ENCODE measurements around the gene TMEM132E. TPM values are rescaled to one million over a fixed set of nuclear protein-coding genes. Genes with fewer than 3 reads are reported as not detected.

The TMEM132E gene
- total and polyA plus RNA-seq, 2 of the 8 experiments (the other 6 are each of a cell fraction or from before 2014, with no cell fraction given), result 0.45 to 0.60 TPM

DNA sequence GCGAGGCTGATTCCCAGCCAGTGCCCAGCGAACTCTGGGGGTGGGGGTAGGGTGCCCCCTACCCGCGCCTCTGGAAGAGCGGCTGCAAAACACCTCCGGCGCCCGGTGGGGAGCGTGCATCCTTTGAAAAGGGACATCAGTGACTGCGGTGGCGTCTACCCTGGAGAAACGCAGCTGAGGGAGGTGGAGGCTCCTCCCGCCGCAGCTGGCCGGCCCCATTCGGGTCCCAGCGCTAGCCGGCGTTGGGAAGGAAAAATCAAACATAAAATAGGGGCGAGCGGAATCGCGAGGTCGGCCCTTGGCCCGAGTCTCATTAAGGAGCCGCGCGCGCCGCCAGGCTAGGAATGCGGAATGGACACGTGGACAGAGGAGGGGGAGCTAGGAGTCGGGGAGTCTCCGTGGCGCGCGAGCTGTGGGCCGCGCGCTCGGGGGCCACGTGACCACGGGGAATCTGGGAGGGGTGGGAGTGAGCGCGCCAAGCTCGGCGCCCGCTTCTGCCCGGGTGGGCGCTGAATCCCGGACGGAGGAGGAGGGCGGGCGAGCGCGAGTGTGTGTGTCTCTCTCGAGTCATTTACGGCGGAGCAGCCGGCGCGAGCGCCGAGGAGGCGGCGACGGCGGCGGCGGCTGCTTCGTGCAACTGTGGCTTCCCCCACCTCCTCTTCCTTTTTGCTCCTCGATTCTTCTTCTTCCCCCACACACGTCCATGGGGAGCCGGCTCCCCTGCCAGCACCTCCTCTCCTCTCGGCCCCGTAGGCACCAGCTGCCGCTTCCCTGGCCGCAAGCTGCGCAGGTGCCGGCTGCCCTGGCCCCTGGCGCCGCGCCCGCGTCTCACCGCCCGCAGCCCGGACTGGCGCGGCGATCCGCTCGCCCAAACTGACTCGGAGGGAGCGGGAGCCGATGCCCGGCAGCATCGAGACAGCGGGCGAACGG is at the start of gene TMEM132E (continued):
- TF ChIP-seq, protein P1, sequence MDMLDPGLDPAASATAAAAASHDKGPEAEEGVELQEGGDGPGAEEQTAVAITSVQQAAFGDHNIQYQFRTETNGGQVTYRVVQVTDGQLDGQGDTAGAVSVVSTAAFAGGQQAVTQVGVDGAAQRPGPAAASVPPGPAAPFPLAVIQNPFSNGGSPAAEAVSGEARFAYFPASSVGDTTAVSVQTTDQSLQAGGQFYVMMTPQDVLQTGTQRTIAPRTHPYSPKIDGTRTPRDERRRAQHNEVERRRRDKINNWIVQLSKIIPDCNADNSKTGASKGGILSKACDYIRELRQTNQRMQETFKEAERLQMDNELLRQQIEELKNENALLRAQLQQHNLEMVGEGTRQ (IDR thresholded peaks at IDR 0.05; ENCODE audit: low read length), result peak; percentile 73
- TF ChIP-seq CHD1 (IDR thresholded peaks at IDR 0.05; ENCODE audit: low read depth, low read length), result no peak
- no peak for TF ChIP-seq KDM1A (IDR thresholded peaks at IDR 0.05; ENCODE audit: borderline replicate concordance, low read length)
- no peak for TF ChIP-seq HDAC2 (IDR thresholded peaks at IDR 0.05; ENCODE audit: borderline replicate concordance in 1 of 2, low read depth in 2 of 2, low read length in 2 of 2)
- no peak for TF ChIP-seq YY1 (IDR thresholded peaks at IDR 0.05; ENCODE audit: low read depth, low read length)
- TF ChIP-seq FOSL1 (IDR thresholded peaks at IDR 0.05; ENCODE audit: insufficient read depth, low read depth, low read length), result no peak
- peak; percentile 16 for TF ChIP-seq ASH2L (IDR thresholded peaks at IDR 0.05; ENCODE audit: low read length)
- TF ChIP-seq, protein P2, sequence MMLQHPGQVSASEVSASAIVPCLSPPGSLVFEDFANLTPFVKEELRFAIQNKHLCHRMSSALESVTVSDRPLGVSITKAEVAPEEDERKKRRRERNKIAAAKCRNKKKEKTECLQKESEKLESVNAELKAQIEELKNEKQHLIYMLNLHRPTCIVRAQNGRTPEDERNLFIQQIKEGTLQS (IDR thresholded peaks at IDR 0.05; ENCODE audit: insufficient read depth, low read depth, low read length), result 0 out of 2 replicates have a peak, but pooled peaks have one; percentile 15
- TF ChIP-seq BACH1 (IDR thresholded peaks at IDR 0.05; ENCODE audit: low read length), result 0 out of 2 replicates have a peak, but pooled peaks have one; percentile 31
- TF ChIP-seq, protein P3, sequence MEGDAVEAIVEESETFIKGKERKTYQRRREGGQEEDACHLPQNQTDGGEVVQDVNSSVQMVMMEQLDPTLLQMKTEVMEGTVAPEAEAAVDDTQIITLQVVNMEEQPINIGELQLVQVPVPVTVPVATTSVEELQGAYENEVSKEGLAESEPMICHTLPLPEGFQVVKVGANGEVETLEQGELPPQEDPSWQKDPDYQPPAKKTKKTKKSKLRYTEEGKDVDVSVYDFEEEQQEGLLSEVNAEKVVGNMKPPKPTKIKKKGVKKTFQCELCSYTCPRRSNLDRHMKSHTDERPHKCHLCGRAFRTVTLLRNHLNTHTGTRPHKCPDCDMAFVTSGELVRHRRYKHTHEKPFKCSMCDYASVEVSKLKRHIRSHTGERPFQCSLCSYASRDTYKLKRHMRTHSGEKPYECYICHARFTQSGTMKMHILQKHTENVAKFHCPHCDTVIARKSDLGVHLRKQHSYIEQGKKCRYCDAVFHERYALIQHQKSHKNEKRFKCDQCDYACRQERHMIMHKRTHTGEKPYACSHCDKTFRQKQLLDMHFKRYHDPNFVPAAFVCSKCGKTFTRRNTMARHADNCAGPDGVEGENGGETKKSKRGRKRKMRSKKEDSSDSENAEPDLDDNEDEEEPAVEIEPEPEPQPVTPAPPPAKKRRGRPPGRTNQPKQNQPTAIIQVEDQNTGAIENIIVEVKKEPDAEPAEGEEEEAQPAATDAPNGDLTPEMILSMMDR (IDR thresholded peaks at IDR 0.05; ENCODE audit: control extremely low read depth in 1 of 3, insufficient read depth in 1 of 3, low read depth in 1 of 3, low read length in 3 of 3), result no peak
- no peak for TF ChIP-seq RBBP5 (IDR thresholded peaks at IDR 0.05; ENCODE audit: borderline replicate concordance, low read depth, low read length)
- peak; percentile 67 for TF ChIP-seq KDM4A (IDR thresholded peaks at IDR 0.05; ENCODE audit: low read depth, low read length, severe bottlenecking)
- TF ChIP-seq SRF (IDR thresholded peaks at IDR 0.05; ENCODE audit: low read depth, low read length), result no peak
- TF ChIP-seq EP300 (IDR thresholded peaks at IDR 0.05; ENCODE audit: borderline replicate concordance in 1 of 2, low read depth in 2 of 2, low read length in 2 of 2), result no peak
- peak; percentile 32; the same call in 1 of the 2 replicates for TF ChIP-seq TEAD4 (IDR thresholded peaks at IDR 0.05; ENCODE audit: low read depth, low read length)
- TF ChIP-seq SP4 (IDR thresholded peaks at IDR 0.05; ENCODE audit: low read length), result no peak
- TF ChIP-seq NRF1 (IDR thresholded peaks at IDR 0.05; ENCODE audit: low read depth, low read length), result no peak
- no peak for TF ChIP-seq KDM5A (IDR thresholded peaks at IDR 0.05; ENCODE audit: low read length)
- 0 out of 2 replicates have a peak, but pooled peaks have one; percentile 5 for TF ChIP-seq TBP (IDR thresholded peaks at IDR 0.05; ENCODE audit: low read depth, low read length)

Data from H1 (cell line).